CD14-positive monocyte (primary cell): ENCODE results near the gene CNPPD1. TPM values are rescaled to one million over a fixed set of nuclear protein-coding genes. Genes with fewer than 3 reads are reported as not detected.

Experiments
- DNase-seq, 3 donors: peaks; one replicate each; pipeline ENCODE4 v3.0.0-alpha.2; 2011 to 2022
- H2AFZ ChIP-seq: 2 replicates; pipeline ENCODE4 v1.6.0; 2012; ENCODE audit warnings: mild to moderate bottlenecking, low read depth, low read length, inconsistent platforms; ENCODE audit not compliant: insufficient read depth, poor library complexity, severe bottlenecking
- H3K27ac ChIP-seq, 2 donors: 1 replicate in 1 of 2; 2 replicates in 1 of 2; pipeline ENCODE4 v1.5.1; 2012 to 2013; ENCODE audit warnings: low read length in 2 of 2, control low read depth in 1 of 2, inconsistent platforms in 1 of 2, low read depth in 1 of 2, mild to moderate bottlenecking in 1 of 2
- H3K27me3 ChIP-seq, 2 donors: one replicate each; pipeline versions ENCODE4 v1.6.0 to v1.6.1; 2011 to 2013; ENCODE audit warnings: low read length in 2 of 2; ENCODE audit not compliant: control insufficient read depth in 2 of 2, insufficient read depth in 2 of 2
- H3K36me3 ChIP-seq, 2 donors: replicated peaks in 1 of 2; 1 replicate in 1 of 2; 2 replicates in 1 of 2; pipeline versions ENCODE4 v1.5.1 to v1.6.1; 2012 to 2013; ENCODE audit warnings: low read length in 2 of 2, control low read depth in 1 of 2, inconsistent platforms in 1 of 2, mild to moderate bottlenecking in 1 of 2; ENCODE audit not compliant: insufficient read depth in 2 of 2, control insufficient read depth in 1 of 2
- H3K4me1 ChIP-seq, 2 donors: 1 replicate in 1 of 2; 2 replicates in 1 of 2; pipeline versions ENCODE4 v1.5.1 to v1.6.1; 2012 to 2013; ENCODE audit warnings: low read length in 2 of 2, control low read depth in 1 of 2, inconsistent platforms in 1 of 2, mild to moderate bottlenecking in 1 of 2, moderate library complexity in 1 of 2; ENCODE audit not compliant: insufficient read depth in 2 of 2, control insufficient read depth in 1 of 2
- H3K4me2 ChIP-seq: replicated peaks from 2 replicates; pipeline ENCODE3; 2012; ENCODE audit warnings: low read length, moderate library complexity, mild to moderate bottlenecking; ENCODE audit not compliant: poor library complexity, severe bottlenecking; ENCODE audit errors: extremely low read depth
- H3K4me3 ChIP-seq, 3 experiments: fragments of 200-600 bp in 1 of 3; sonication (generic) in 1 of 3; replicated peaks in 1 of 3; 1 replicate in 2 of 3; 2 replicates in 1 of 3; pipeline ENCODE4 v1.5.1; 2011 to 2013; ENCODE audit warnings: low read length in 3 of 3, mild to moderate bottlenecking in 3 of 3, control low read depth in 2 of 3, low read depth in 2 of 3, inconsistent platforms in 1 of 3, moderate library complexity in 1 of 3
- H3K79me2 ChIP-seq: 2 replicates; pipeline ENCODE4 v1.6.0; 2012; ENCODE audit warnings: mild to moderate bottlenecking, control low read depth, inconsistent platforms, low read length, moderate library complexity; ENCODE audit not compliant: insufficient read depth
- H3K9ac ChIP-seq: 2 replicates; pipeline ENCODE4 v1.6.0; 2017; ENCODE audit warnings: low read length, mild to moderate bottlenecking; ENCODE audit not compliant: insufficient read depth, poor library complexity, severe bottlenecking
- H3K9me3 ChIP-seq, 2 donors: replicated peaks in 1 of 2; 1 replicate in 1 of 2; 2 replicates in 1 of 2; pipeline versions ENCODE4 v1.5.1 to v1.6.1; 2012 to 2013; ENCODE audit warnings: low read length in 2 of 2, control low read depth in 1 of 2; ENCODE audit not compliant: control insufficient read depth in 1 of 2, insufficient read depth in 1 of 2
- H4K20me1 ChIP-seq: 2 replicates; pipeline ENCODE4 v1.6.0; 2012; ENCODE audit warnings: mild to moderate bottlenecking, low read length, control low read depth, moderate library complexity; ENCODE audit not compliant: insufficient read depth
- H3K27ac Mint-ChIP-seq, 7 donors: one replicate each; pipeline ENCODE4 v1.8.0; 2020; ENCODE audit warnings: mild to moderate bottlenecking in 7 of 7, mixed read lengths in 7 of 7, moderate library complexity in 6 of 7, inconsistent platforms in 2 of 7
- H3K27me3 Mint-ChIP-seq, 3 donors: one replicate each; pipeline ENCODE4 v1.8.0; 2021 to 2022; ENCODE audit warnings: low read depth in 3 of 3, mild to moderate bottlenecking in 3 of 3, mixed read lengths in 3 of 3, moderate library complexity in 3 of 3, inconsistent platforms in 1 of 3
- H3K36me3 Mint-ChIP-seq, 2 donors: one replicate each; pipeline ENCODE4 v1.8.0; 2020; ENCODE audit warnings: mixed read lengths in 2 of 2, inconsistent platforms in 1 of 2, mild to moderate bottlenecking in 1 of 2
- H3K4me1 Mint-ChIP-seq: one replicate; pipeline ENCODE4 v1.8.0; 2020; ENCODE audit warnings: mild to moderate bottlenecking, mixed read lengths
- H3K4me3 Mint-ChIP-seq, 2 donors: one replicate each; pipeline ENCODE4 v1.8.0; 2020; ENCODE audit warnings: mild to moderate bottlenecking in 2 of 2, mixed read lengths in 2 of 2, moderate library complexity in 1 of 2
- H3K9me3 Mint-ChIP-seq, 7 donors: one replicate each; pipeline ENCODE4 v1.8.0; 2020 to 2022; ENCODE audit warnings: mixed read lengths in 7 of 7, mild to moderate bottlenecking in 6 of 7, moderate library complexity in 6 of 7, inconsistent platforms in 2 of 7
- CTCF ChIP-seq: fragments of 200-600 bp; IDR thresholded peaks from one replicate; pipeline ENCODE4 v1.8.0; 2022; ENCODE audit warnings: antibody characterized with exemption, mild to moderate bottlenecking
- WGBS: methylation state at CpG from one replicate; pipeline ENCODE4 v1.1.5; 2013; ENCODE audit warnings: missing lambda C conversion rate; ENCODE audit not compliant: insufficient coverage; 5-methylcytosine and 5-hydroxymethylcytosine counted together
- intact Hi-C, 2 donors: fragments of 100-400 bp; cut with micrococcal nuclease; formaldehyde crosslinking; loops; one replicate each; pipeline versions ENCODE4 v1.15.0 to v1.15.1; 2023
- polyA plus RNA-seq, 3 donors: library from polyadenylated mRNA; depleted of rRNA in 1 of 3; unstranded in 2 of 3; stranded (reverse) in 1 of 3; fragments of 300-500 nt in 2 of 3; fragments of >200 nt in 1 of 3; fragmentation: Illumina TruSeq in 2 of 3; gene quantifications; 1 replicate in 2 of 3; 2 replicates in 1 of 3; pipeline ENCODE4 v1.2.3, GENCODE V29; 2012 to 2021

CNPPD1 gene
- polyA plus RNA-seq, 3 donors: 68.8 to 109 (median 71.3) TPM

GRCh38 chr2:219209236-219210195 lies 32.8 kb upstream of the CNPPD1 start:
- H3K4me3 Mint-ChIP-seq: no peak overlapping the region
- Histone ChIP-seq H3K4me2 (no peak overlapping the region), H3K4me1 (peaks cover 19 to 21% of the 10 kb centered on the region in 2 donors), H3K27me3 (no peaks in the 10 kb centered on the region), H3K9me3 (peaks cover 0 to under 1% of the 10 kb centered on the region in 2 donors), H4K20me1 (peaks cover 10% of the 10 kb centered on the region), H3K4me3 (no peak overlapping the region), H2AFZ (no peak overlapping the region), H3K36me3 (peaks cover 16 to 31% of the 10 kb centered on the region in 2 donors), H3K79me2 (no peaks in the 10 kb centered on the region), H3K27ac (no peak overlapping the region), H3K9ac (no peak overlapping the region)
- H3K27me3 Mint-ChIP-seq: peaks cover 0 to 5% (median 4%) of the 10 kb centered on the region in 3 donors
- no peak for TF ChIP-seq CTCF
- H3K36me3 Mint-ChIP-seq: peaks cover 39 to 48% of the 10 kb centered on the region in 2 donors
- 25% methylated on average over 9 of the region's 18 CpGs for WGBS
- DNase-seq: no peak
- peak overlapping the region in 1 of 7 donors; percentile 2 for H3K27ac Mint-ChIP-seq
- H3K9me3 Mint-ChIP-seq: peaks cover under 1 to 4% (median 2%) of the 10 kb centered on the region in 7 donors
- peaks cover 39% of the 10 kb centered on the region for H3K4me1 Mint-ChIP-seq
- intact Hi-C loops: loop anchor here (2.0 to 5.0 kb wide), 3 partner anchors 39 to 49 kb away; partner anchors contain the start of genes NHEJ1 (in 2 of the 2) and SLC23A3 (in 1 of the 2)

DNA sequence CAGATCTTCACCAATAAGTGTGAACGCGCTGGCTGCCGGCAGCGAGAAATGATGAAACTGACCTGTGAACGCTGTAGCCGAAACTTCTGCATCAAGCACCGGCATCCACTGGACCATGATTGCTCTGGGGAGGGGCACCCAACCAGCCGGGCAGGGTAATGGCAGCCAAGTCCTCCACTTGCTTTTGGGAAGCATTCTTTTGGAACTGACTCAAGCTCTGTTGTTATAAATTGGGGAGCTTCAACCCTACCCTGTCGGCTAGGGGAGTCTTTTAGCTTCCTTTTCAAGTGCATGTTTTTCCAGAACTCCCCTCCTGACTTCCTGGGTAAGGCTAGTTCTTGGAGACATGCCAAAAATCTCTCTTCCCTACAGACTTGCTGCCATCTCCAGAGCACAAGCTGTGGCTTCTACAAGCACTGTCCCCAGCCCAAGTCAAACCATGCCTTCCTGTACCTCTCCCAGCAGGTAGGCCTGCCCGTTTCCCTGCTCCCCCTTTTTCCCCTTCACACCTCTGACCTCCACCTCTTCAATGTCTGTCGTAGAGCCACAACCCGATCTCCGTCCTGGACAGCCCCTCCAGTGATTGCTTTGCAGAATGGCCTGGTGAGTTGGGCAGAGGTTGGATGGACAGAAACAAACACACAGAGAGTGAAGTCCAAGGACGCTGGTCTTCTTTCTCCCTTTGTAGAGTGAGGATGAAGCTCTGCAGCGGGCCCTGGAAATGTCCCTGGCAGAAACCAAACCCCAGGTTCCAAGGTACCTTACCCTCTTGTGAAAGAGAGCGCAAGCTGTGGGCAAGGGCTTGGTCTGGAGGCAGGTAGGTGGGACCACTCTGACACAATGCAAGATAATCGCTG lies 31.4 kb upstream of the CNPPD1 start:
- WGBS: 64% methylated on average over 10 of the region's 17 CpGs
- intact Hi-C loops: loop anchor here in 1 of 2 donors (2.0 kb wide), 1 partner anchor 29 kb away; the partner anchor contains the start of gene RETREG2
- Histone ChIP-seq H3K4me1 (peaks cover 19 to 21% of the 10 kb centered on the region in 2 donors), H3K9me3 (peaks cover 0 to 4% of the 10 kb centered on the region in 2 donors), H3K36me3 (peaks cover 16 to 31% of the 10 kb centered on the region in 2 donors), H3K27me3 (no peaks in the 10 kb centered on the region), H3K79me2 (no peaks in the 10 kb centered on the region), H2AFZ (no peak overlapping the region), H3K4me3 (no peak overlapping the region), H3K9ac (no peak overlapping the region), H3K4me2 (peak overlapping the region; percentile 91), H3K27ac (no peak overlapping the region), H4K20me1 (peaks cover 10% of the 10 kb centered on the region)
- Mint-ChIP-seq H3K9me3 (peaks cover 2 to 8% (median 4%) of the 10 kb centered on the region in 7 donors), H3K4me1 (peaks cover 39% of the 10 kb centered on the region), H3K36me3 (peaks cover 30 to 40% of the 10 kb centered on the region in 2 donors), H3K4me3 (peak overlapping the region; percentile 30 to 86), H3K27ac (peak overlapping the region in 3 of 7 donors; percentile 22 to 87 (median 86)), H3K27me3 (peaks cover 0 to 2% (median 0%) of the 10 kb centered on the region in 3 donors)
- DNase-seq: no peak
- TF ChIP-seq CTCF: no peak
